GM19467 (cell line): ENCODE measurements around the gene BEND3.
"Not testable (repeated sequence)": the region's sequence is repeated elsewhere in the genome, so short reads cannot be mapped to it uniquely, and the experiment has no call there.

ENCODE experiments used
- ATAC-seq: cut with Tn5 transposase; IDR thresholded peaks from one replicate; pipeline ENCODE4 v1.9.1; 2021; ENCODE audit warnings: mild to moderate bottlenecking, moderate library complexity; ENCODE audit not compliant: unreplicated experiment

BEND3 gene

DNA sequence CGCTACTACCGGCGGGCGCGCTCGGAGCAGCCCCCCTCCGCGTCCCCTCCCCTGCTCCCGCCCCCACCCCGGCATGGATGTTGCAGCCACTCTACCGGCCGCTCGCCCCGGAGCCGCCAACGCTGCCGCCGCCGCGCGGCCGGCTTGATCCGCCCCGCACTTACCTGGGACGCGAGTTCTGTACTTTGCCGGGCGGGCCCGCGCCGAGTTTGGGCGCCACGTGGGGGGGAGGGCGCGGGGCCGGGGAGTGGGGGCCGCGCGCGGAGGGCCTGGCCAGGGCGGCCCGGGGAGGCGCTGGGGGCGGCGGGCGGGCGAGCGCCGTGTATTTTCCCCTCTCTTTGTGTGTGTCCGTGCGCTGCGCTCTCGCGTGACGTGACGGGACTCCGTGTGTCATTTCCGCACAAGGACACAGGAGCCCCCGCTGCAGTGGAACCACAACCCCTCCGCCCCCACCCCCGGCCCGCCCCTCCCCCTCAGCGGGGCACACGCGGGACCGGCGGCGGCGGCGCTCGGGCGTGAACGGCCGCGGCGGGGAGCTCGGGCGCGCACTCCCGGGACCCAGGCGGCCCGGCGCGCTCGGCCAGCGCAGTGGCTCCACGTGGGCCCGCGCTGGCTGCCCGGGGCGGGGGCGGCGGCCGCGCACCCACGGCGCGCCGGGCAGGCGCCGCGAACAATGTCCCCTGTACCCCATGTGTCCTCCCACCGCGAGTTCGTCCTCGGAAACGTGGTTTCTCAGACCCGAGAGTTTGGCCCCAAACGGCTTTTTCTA, at the start of gene BEND3:
TSS of gene BEND3 (minus strand) at position 590 of the 769 bp plus-strand sequence. CDS start 16,230 bp downstream, outside the sequence.
- peak; percentile 17 for ATAC-seq

DNA sequence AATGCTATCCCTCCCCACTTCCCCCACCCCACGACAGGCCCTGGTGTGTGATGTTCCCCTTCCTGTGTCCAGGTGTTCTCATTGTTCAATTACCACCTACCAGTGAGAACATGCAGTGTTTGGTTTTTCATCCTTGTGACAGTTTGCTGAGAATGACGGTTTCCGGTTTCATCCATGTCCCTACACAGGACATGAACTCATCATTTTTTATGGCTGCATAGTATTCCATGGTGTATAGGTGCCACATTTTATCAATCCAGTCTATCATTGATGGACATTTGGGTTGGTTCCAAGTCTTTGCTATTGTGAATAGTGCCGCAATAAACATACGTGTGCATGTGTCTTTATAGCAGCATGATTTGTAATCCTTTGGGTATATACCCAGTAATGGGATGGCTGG, 49.0 kb upstream of the BEND3 start:
- ATAC-seq: not testable (repeated sequence)

DNA sequence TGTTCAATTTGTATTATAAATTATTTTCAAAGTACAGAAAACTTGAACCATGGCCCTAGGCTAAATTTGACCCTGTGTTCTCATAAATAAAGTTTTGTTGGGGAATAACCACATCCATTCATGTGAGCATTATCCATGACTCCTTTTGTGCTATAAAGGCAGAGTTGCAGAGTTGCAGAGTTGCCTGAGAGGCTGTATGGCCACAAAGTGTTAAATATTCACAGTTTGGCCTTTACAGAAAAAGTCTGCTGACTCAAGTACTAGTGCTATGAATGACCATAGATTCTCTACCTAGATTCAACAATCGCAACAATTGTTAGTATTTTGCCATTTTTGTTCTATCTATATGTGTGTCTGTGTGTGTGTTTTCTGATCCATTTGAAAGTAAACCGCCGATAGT, 46.2 kb upstream of the BEND3 start:
- no peak for ATAC-seq

DNA sequence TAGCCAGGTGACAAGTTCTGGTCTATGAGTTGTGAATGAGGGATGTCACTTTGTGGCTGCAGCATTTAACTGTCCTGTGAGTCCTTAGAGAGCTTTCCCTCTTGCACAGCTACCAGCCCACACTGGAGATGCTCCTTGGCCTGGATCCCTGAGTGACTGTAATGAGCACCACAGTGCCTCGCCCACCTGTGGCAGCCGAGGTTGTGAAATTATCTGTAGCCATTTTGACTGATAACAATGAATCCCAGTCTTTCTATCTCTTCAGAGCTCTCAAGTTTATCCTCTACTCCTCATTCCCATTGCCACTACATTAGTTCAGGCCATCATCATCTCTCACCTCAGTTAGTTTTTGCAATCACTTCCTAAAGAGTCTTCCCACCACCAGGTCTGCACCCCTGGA, 41.3 kb upstream of the BEND3 start:
- no peak for ATAC-seq

DNA sequence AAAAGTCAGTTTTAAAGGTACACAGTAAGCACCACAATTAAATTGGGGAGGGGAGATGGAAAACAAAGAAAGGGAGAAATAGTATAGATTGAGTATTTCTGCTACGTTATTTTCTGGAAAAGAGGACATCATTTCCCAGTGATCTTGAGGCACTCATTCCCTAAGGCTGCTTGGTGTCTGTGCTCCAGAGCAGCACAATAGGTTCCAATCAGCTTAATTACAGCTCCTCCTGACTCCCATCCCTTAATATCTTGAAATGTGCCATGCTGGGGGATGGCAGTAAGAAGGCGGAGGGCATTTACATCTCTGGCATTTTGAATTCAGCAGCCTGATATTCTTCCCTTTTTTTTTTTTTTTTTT, 39.5 kb upstream of the BEND3 start:
- no peak for ATAC-seq

DNA sequence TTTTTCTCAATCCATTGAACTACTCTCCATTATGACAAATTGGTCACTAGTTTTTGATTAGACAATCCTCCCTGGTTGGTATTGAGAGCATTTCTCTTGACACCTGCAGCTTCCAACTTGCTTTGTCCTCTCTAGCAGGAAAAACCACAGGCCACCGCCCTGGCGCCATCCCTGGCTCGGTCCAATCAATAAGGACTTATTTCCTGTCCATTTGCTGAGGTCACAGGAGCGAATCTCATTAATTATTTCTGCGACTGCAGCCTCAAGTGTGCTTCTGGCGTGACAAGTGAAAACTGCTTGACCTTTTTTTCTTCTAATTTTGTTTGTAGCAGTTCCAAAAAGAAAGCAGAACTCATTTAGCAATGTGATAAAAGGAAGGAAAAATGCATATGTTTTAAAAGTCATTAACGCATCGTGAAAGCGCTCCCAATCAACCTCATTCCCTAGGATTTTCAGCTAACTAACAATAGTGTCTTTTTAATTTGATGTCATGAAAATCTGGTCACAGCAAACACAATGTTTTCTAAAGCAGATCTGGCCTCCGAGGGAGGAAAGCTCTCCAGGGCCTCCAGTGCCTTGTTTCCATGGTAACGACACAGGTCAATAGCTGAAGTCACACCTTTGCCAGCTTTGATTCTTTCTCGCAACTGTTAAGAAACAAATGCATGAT, 39.0 kb upstream of the BEND3 start:
- no peak for ATAC-seq

DNA sequence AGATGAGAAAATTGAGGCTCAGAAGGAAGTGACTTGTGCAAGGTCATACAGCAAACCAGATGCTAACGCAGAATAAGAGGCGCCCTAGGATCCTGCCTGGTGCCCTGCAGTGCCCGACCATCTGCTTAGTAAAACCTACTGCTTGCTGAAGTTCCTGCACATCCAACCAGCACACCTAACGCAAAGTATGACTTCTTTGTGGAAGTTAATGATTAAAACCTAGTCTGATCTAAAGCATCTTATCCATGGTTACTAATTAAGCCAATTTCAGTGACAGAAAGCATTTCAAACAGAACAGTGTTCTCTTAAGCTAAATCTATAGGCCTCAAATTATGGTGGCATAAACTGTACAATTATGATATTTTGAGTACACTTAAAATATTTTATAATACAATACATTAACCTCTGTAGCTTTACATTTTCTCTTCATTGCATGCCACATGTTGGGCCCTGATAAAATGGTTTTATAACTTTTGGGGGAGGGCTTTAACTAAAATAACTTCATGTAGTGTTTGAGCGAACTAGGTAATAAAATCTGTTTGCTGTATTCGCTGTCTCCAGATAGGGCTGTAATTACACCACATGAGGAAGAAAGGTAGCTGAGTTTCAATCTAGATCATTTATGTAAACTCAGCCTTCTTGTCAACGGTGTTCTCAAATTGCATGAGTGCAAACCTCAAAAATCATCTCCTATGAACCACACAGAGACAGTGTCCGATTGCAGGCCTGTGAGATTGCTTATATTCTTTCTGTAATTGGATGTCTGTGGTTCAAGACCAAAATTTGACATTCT, 37.5 kb upstream of the BEND3 start:
- ATAC-seq: no peak

DNA sequence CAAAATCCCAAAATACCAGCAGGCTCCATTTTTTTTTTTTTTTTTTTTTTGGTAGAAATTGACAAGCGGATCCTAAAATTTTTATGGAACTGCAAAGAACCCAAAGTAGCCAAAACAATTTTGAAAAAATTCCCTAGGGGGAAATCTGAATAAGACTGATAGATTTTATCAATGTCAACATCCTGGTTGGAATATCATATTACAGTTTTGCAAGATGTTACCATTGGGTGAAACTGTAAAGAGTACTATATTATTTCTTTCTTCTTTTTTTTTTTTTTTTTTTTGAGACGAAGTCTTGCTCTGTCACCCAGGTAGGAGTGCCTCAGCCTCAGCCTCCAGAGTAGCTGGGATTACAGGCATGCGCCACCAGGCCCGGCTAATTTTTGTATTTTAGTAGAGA, 29.4 kb upstream of the BEND3 start:
- ATAC-seq: no peak

DNA sequence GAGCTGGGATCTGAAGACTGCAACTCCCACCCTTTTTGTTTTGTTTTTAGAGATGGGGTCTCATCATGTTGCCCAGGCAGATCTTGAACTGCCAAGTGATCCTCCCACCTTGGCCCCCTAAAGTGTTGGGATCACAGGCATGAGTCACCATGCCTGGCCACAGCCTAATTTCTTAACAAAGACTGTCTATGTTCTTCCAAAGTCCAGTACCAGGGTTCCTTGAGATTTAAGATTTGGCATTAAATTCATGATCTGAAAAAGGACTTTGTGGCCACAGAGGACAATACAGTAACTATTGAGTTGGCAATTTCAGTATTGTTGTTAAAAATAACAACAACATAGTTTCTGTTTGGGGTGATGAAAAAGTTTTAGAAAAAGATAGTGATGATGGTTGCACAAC, 28.7 kb upstream of the BEND3 start:
- no peak for ATAC-seq

DNA sequence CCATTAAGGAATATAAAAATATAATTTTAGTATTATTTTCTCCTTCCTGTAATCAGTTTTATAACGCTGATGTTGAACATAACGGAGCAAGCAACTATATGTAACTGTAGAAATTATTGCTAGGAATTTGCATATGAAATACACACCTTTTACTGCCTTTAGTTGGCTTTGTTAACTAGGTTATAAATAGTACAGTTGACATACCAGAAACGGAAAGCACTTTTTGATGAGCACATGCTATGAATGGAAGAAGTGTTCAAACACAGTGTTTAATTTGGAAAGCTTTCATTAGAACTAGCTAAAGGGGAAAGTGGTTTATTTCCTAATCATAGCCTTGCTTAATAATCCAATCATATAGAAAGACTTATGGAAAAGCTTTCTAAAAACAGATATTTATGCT, 25.3 kb upstream of the BEND3 start:
- ATAC-seq: no peak

DNA sequence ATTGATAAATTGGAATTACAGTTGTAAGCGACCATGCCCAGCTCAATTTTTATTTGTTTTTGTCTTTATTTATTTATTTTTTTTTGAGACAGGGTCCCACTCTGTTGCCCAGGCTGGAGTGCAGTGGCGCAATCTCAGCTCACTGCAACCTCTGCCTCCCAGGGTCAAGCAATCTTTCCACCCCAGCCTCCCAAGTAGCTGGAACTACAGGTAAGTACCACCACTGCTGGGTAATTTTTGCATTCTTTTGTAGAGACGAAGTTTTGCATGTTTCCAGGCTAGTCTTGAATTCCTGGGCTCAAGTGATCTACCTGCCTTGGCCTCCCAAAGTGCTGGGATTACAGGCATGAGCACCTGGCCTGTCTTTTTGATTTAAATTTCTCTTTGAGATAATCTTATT, 21.0 kb upstream of the BEND3 start:
- not testable (repeated sequence) for ATAC-seq

DNA sequence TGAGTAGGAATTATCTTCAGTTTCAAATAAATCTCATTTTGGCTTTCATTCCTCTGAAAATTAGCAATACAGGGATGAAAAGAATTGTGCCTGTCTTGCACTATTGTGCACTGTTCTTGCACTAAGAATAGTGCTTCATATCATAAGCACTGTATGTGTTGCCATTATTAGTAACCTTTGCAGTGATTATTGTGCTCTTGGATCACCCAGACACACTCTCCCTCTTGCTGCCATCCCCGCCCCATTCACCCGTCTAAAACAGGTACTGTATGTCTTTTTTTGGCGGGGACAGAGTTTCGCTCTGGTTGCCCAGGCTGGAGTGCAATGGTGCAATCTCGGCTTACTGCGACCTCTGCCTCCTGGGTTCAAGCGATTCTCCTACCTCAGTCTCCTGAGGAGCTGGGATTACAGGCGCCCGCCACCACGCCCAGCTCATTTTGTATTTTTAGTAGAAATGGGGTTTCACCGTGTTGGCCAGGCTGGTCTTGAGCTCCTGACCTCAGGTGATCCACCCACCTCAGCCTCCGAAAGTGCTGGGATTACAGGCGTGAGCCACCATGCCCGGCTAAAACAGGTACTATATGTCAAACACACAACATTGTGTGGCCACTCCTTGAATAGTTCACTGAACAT, 19.8 kb upstream of the BEND3 start:
- ATAC-seq: not testable (repeated sequence)

DNA sequence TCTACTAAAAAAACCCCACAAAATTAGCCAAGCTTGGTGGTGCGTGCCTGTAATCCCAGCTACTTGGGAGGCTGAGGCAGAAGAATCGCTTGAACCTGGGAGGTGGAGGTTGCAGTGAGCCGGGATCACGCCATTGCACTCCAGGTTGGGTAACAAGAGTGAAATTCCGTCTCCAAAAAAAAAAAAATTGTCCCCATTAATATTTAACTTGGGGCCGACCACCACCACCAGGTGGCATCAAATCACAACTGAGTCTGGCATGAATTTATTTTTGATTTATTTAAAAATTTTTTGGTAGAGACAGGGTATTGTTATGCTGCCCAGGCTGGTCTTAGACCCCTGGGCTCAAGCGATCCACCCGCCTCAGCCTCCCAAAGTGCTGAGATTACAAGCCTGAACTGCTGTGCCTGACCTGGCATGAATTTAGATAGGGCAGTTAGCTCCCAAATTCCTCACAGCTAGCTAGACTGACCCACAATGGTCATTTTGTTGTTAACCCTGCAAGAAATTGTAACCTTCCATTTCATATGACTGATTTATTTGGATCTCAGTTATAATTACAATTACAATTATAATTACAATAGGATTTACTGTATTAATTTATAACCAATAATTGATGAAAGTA, 17.1 kb upstream of the BEND3 start:
- no peak for ATAC-seq

DNA sequence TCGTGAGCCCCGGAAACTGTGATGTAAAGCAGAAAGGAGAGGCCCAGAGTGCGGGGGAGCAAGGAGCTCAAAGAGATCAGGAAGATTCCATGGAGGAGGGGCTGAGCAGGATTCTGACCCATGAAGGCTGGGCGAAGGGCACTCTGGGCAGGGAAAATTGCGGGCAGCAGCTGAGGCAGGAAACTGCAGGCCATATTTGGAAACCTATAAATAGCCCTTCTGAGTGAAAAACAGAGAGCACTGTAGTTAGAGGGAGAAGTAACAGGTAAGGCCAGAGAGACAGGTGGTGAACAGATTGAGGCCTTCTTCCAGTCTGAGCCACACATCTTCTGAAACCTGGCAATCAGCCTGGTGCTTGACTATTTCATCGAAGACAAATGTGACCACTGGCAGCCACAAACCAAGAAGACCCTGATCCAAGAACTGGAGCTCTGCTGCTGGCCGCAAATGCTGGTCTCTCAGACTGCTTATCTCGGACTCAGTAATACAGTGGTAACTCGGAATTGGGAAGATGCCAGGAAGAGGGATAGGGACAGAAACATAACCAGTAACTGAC, 14.1 kb upstream of the BEND3 start:
- ATAC-seq: no peak

DNA sequence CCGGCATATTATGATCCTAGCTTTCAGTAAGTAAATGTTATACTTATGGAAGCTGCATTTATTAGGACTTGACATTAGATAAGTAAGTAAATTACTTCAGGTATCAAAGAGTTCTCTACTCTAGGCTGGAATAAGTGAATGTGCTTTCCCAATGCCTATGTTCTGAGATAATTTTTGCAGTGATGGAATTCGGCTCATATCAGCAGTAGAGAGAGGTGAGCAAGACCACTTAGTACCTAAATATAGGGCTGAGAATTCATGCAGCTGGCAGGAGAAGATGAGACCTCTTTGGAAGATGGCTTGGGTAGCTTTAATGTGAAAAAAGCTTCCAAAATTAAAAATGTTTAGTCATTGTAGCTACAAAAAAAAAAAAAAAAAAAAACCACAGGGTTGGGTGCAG, 13.3 kb upstream of the BEND3 start:
- ATAC-seq: no peak

DNA sequence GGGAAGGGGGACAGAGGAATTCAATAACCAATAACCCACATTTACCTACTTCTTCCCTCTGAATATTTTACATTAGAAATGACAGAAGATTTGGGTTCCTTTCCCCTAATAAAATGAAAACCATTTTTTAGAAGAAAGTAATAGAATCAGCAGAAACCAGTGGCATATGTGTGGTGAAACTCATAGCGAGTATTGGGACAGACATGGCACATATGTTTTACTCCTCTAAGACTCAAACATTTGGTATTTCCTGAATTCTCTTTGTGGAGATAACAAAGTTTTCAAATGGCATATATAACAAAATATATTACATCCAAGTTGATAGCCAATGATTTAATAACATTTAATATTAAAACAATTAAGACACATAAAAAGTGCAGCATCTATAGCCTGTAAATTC, 12.9 kb upstream of the BEND3 start:
- ATAC-seq: no peak

DNA sequence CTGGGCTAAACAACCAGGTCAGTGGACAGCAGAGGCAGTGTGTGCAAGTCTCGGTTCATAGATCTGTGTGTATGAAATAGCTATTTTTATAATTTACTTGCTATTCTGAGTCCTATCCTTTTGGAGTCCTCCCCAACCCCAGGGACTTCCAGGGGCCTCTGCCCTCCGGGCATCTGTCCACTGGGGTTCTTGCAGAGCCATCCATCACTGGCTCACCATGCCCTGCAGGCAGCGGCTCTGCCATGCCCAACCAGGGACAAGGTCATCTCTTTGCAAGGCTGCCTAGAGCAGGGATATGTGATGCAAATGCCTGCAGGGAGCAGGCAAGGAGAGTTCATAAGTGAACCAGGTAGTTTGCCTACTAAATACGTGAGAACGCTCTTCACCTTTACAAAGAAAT, 10.5 kb upstream of the BEND3 start:
- no peak for ATAC-seq

DNA sequence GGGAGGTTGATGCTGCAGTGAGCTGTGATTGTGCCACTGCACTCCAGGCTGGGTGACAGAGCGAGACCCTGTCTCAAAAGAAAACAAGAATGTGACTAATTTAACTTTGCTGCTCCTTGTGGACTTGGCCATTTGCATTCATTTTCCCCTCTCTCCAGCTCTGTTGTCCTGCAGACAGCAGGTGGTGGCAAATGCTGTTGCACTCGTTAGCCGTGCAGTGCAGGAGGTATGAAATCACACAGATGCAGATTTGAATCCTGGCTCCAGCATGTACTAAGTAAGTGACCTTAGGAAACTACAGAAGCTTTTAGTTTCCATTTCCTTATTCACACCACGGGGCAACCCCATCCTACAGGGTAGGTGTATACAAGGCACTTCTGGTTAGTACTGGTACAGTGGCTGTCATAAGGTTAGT, 9.6 kb upstream of the BEND3 start:
- ATAC-seq: peak; percentile 70

DNA sequence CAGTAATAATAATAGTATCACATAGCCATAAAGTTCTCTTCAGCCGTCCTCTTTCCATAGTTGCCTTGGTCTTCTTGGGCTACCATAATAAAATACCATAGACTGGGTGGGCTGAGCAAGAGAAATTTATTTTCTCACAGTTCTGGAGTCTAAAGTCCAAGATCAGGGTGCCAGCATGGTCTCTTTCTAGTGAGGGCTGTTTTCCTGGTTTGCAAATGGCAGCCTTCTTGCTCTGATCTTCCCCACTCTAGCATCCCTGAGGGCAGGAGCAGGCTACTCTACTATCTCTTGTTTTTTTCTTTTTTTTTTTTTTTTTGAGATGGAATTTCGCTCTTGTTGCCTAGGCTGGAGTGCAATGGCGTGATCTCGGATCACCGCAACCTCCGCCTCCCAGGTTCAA, 8.2 kb upstream of the BEND3 start:
- ATAC-seq: no peak

DNA sequence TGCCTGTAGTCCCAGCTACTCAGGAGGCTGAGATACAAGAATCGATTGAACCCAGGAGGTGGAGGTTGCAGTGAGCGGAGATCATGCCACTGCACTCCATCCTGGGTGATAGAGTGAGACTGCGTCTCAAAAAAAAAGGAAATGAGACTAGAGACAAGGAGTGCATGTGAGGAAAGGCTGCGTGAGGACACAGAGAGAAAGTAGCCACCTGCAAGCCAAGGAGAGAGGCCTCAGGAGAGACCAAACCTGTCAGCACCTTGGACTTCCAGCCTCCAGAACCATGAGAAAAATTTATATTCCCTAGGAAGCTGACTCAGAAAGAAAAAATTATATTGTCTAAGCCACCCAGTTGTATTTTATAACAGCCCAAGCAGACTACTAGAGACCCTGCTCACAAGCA, 7.4 kb upstream of the BEND3 start:
- no peak for ATAC-seq
